Mesothelial cell of epicardium (in vitro differentiated cells): ENCODE measurements around the gene MED8. TPM values are rescaled to one million over a fixed set of nuclear protein-coding genes. Genes with fewer than 3 reads are reported as not detected.

Experiments
- DNase-seq, 2 experiments: peaks; one replicate each; pipeline ENCODE4 v3.0.0; 2021; ENCODE audit warnings: low spot score in 2 of 2; ENCODE audit not compliant: unreplicated experiment in 2 of 2
- H3K27ac Mint-ChIP-seq: 2 replicates; pipeline ENCODE4 v1.8.0; 2021; ENCODE audit warnings: mixed read lengths
- H3K27me3 Mint-ChIP-seq: 2 replicates; pipeline ENCODE4 v1.8.0; 2021; ENCODE audit warnings: low read depth, mixed read lengths
- H3K36me3 Mint-ChIP-seq: 2 replicates; pipeline ENCODE4 v1.8.0; 2021; ENCODE audit warnings: mixed read lengths
- H3K4me1 Mint-ChIP-seq: 2 replicates; pipeline ENCODE4 v1.8.0; 2021; ENCODE audit warnings: mixed read lengths
- H3K4me3 Mint-ChIP-seq: 2 replicates; pipeline ENCODE4 v1.8.0; 2021; ENCODE audit warnings: mild to moderate bottlenecking, moderate library complexity, mixed read lengths
- H3K9me3 Mint-ChIP-seq: 2 replicates; pipeline ENCODE4 v1.8.0; 2021; ENCODE audit warnings: mixed read lengths
- CTCF ChIP-seq: fragments of 200-600 bp; sonication (generic); IDR thresholded peaks from one replicate; pipeline ENCODE4 v1.5.0; 2021; ENCODE audit warnings: antibody characterized with exemption; ENCODE audit not compliant: unreplicated experiment
- total RNA-seq: library from RNA; stranded (reverse); gene quantifications from 3 replicates; pipeline ENCODE4 v1.2.1, GENCODE V29; 2021

MED8 gene
- total RNA-seq, 1 donor from 2014 or later, result 30.4 TPM

GRCh38 chr1:43357251-43357650, 32.3 kb downstream of the MED8 start:
- no peaks in the 10 kb centered on the region for H3K9me3 Mint-ChIP-seq
- H3K4me1 Mint-ChIP-seq, result peaks cover 31% of the 10 kb centered on the region
- no peak overlapping the region for H3K4me3 Mint-ChIP-seq
- H3K36me3 Mint-ChIP-seq, result peaks cover 11% of the 10 kb centered on the region
- DNase-seq, result no peak
- TF ChIP-seq CTCF, result no peak
- no peak overlapping the region for H3K27ac Mint-ChIP-seq
- H3K27me3 Mint-ChIP-seq, result no peaks in the 10 kb centered on the region

GRCh38 chr1:43354936-43355335, 34.7 kb downstream of the MED8 start:
- no peak for TF ChIP-seq CTCF
- Mint-ChIP-seq H3K36me3 (no peaks in the 10 kb centered on the region), H3K9me3 (no peaks in the 10 kb centered on the region), H3K4me1 (peaks cover 18% of the 10 kb centered on the region), H3K27me3 (no peaks in the 10 kb centered on the region), H3K27ac (no peak overlapping the region), H3K4me3 (no peak overlapping the region)
- DNase-seq, result no peak

- no peak for TF ChIP-seq CTCF
- Mint-ChIP-seq H3K27ac (no peak overlapping the region), H3K9me3 (no peaks in the 10 kb centered on the region), H3K36me3 (no peaks in the 10 kb centered on the region), H3K4me3 (no peak overlapping the region), H3K4me1 (peaks cover 18% of the 10 kb centered on the region), H3K27me3 (no peaks in the 10 kb centered on the region)
- no peak for DNase-seq
Measured at GRCh38 chr1:43354471-43354870, 35.1 kb downstream of the MED8 start.

GRCh38 chr1:43352881-43353280, 36.7 kb downstream of the MED8 start:
- Mint-ChIP-seq H3K4me3 (no peak overlapping the region), H3K36me3 (no peaks in the 10 kb centered on the region), H3K9me3 (no peaks in the 10 kb centered on the region), H3K27ac (no peak overlapping the region), H3K4me1 (peaks cover 16% of the 10 kb centered on the region), H3K27me3 (no peaks in the 10 kb centered on the region)
- DNase-seq, result no peak
- no peak for TF ChIP-seq CTCF

- DNase-seq, result no peak
- Mint-ChIP-seq H3K4me1 (peaks cover 13% of the 10 kb centered on the region), H3K9me3 (no peaks in the 10 kb centered on the region), H3K27ac (no peak overlapping the region), H3K36me3 (no peaks in the 10 kb centered on the region), H3K27me3 (no peaks in the 10 kb centered on the region), H3K4me3 (no peak overlapping the region)
- TF ChIP-seq CTCF, result no peak
Measured at GRCh38 chr1:43352351-43352705, 37.3 kb downstream of the MED8 start.
